OCI-LY1 (cell line): ENCODE results near the gene OR5AL1.

Experiments used
- H2AFZ ChIP-seq: fragments of 200-600 bp; sonication (generic), shearing (Covaris generic); 2 replicates; pipeline ENCODE4 v1.6.0; 2014; ENCODE audit warnings: antibody characterized with exemption, mild to moderate bottlenecking, low read length
- H3F3A ChIP-seq: fragments of 200-600 bp; sonication (generic), shearing (Covaris generic); 2 replicates; pipeline ENCODE4 v1.6.0; 2014; ENCODE audit warnings: mild to moderate bottlenecking, antibody characterized with exemption, low read length, moderate library complexity; ENCODE audit not compliant: insufficient read depth
- H3K27ac ChIP-seq: fragments of 200-600 bp; sonication (generic); 2 replicates; pipeline ENCODE4 v1.5.1; 2014; ENCODE audit warnings: low read length, mixed run types, mild to moderate bottlenecking, low read depth; ENCODE audit not compliant: poor library complexity, severe bottlenecking
- H3K27me3 ChIP-seq: fragments of 200-600 bp; sonication (generic); 2 replicates; pipeline ENCODE4 v1.6.0; 2014; ENCODE audit warnings: antibody characterized with exemption, mild to moderate bottlenecking, low read length, moderate library complexity; ENCODE audit not compliant: insufficient read depth
- H3K36me3 ChIP-seq: fragments of 200-600 bp; sonication (generic); 2 replicates; pipeline ENCODE4 v1.6.1; 2014; ENCODE audit warnings: mild to moderate bottlenecking, antibody characterized with exemption, low read length, moderate library complexity, mixed read lengths; ENCODE audit not compliant: insufficient read depth
- H3K4me1 ChIP-seq: fragments of 200-600 bp; sonication (generic); 2 replicates; pipeline ENCODE4 v1.5.1; 2014; ENCODE audit warnings: mild to moderate bottlenecking, low read length, moderate library complexity; ENCODE audit not compliant: insufficient read depth, severe bottlenecking
- H3K4me2 ChIP-seq: fragments of 200-600 bp; sonication (generic), shearing (Covaris generic); 2 replicates; pipeline ENCODE4 v1.6.1; 2014; ENCODE audit warnings: low read length
- H3K4me3 ChIP-seq: fragments of 200-600 bp; sonication (generic); 2 replicates; pipeline ENCODE4 v1.5.1; 2014; ENCODE audit warnings: low read length, low read depth, mild to moderate bottlenecking, mixed read lengths; ENCODE audit not compliant: poor library complexity, severe bottlenecking
- H3K79me2 ChIP-seq: fragments of 200-600 bp; shearing (Covaris generic); 2 replicates; pipeline ENCODE4 v1.6.1; 2016; ENCODE audit warnings: mixed run types, low read length, mixed read lengths; ENCODE audit not compliant: insufficient read depth
- H3K9ac ChIP-seq: fragments of 200-600 bp; sonication (generic), shearing (Covaris generic); 2 replicates; pipeline ENCODE4 v1.6.1; 2014; ENCODE audit warnings: mild to moderate bottlenecking, low read length, mixed read lengths
- H3K9me2 ChIP-seq: fragments of 200-600 bp; sonication (generic), shearing (Covaris generic); 2 replicates; pipeline ENCODE4 v1.6.1; 2014; ENCODE audit warnings: low read depth, mild to moderate bottlenecking, low read length, mixed read lengths
- H3K9me3 ChIP-seq: fragments of 200-600 bp; shearing (Covaris generic); 2 replicates; pipeline ENCODE4 v1.6.1; 2014; ENCODE audit warnings: low read length, mixed read lengths
- H4K20me1 ChIP-seq: fragments of 200-600 bp; sonication (generic), shearing (Covaris generic); 2 replicates; pipeline ENCODE4 v1.6.0; 2016; ENCODE audit warnings: mild to moderate bottlenecking, low read length; ENCODE audit not compliant: insufficient read depth
- EZH2 ChIP-seq: fragments of 200-600 bp; sonication (generic), shearing (Covaris generic); IDR thresholded peaks from 2 replicates; pipeline ENCODE4 v1.8.0; 2017; ENCODE audit warnings: borderline replicate concordance, mixed run types, mild to moderate bottlenecking, antibody characterized with exemption, low read length, moderate library complexity, mixed read lengths
- TF ChIP-seq, protein P1 (sequence below): fragments of 200-600 bp; sonication (generic), shearing (Covaris generic); IDR thresholded peaks from 2 replicates; pipeline ENCODE4 v1.5.1; 2017; ENCODE audit warnings: mild to moderate bottlenecking, antibody characterized with exemption, low read length, moderate library complexity, mixed read lengths

The OR5AL1 gene

DNA sequence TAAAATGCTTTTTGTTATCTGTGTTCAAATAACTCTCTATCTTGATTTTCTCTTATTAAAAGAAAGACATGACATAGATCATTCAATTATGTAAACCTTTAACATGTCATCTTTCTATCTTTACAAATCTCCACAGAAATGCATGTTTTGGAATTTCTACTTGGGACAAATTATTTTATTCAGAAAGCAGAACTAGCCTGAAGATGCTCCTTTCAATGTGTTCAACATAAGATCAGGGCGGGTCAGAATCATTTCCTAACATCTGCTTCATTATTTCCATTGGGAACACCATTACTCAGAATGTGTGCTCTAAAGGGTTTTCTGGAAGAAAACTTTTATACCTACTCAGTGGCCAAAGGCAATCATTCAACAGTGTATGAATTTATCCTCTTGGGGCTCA, at the start of gene OR5AL1:
OR5AL1 (plus strand) TSS at position 301 of the 400 bp plus-strand sequence.
- TF ChIP-seq, protein P1, sequence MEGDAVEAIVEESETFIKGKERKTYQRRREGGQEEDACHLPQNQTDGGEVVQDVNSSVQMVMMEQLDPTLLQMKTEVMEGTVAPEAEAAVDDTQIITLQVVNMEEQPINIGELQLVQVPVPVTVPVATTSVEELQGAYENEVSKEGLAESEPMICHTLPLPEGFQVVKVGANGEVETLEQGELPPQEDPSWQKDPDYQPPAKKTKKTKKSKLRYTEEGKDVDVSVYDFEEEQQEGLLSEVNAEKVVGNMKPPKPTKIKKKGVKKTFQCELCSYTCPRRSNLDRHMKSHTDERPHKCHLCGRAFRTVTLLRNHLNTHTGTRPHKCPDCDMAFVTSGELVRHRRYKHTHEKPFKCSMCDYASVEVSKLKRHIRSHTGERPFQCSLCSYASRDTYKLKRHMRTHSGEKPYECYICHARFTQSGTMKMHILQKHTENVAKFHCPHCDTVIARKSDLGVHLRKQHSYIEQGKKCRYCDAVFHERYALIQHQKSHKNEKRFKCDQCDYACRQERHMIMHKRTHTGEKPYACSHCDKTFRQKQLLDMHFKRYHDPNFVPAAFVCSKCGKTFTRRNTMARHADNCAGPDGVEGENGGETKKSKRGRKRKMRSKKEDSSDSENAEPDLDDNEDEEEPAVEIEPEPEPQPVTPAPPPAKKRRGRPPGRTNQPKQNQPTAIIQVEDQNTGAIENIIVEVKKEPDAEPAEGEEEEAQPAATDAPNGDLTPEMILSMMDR = no peak
- TF ChIP-seq EZH2 = no peak

DNA sequence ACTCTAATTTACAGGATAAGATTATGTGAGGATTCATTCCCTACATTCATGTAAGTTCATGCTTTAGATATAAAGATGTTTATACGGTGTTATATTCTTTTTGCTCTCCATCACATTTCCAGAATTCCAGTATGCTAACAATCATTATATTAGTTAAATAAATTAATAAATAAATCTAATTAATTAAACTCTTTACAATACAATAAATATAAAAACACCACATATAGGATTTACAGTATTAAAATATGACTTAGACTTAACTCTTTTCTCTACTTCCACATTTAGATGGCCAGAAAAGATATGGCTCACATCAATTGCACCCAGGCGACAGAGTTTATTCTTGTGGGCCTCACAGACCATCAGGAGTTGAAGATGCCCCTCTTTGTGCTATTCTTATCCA, 37.2 kb upstream of the OR5AL1 start, which contains the start of gene OR8U1:
OR8U1 (plus strand) TSS at position 301 of the 400 bp plus-strand sequence; CDS start at position 301, 0 bp downstream.
- Histone ChIP-seq H3K9me3 (no peaks in the 10 kb centered on the region), H3K27ac (no peak within 1 kb of the TSS), H2AFZ (no peak within 1 kb of the TSS), H3F3A (no peaks in the 10 kb centered on the region), H3K36me3 (no peaks in the 10 kb centered on the region), H3K27me3 (no peaks in the 10 kb centered on the region), H3K4me3 (no peak within 1 kb of the TSS), H3K4me1 (no peaks in the 10 kb centered on the region), H3K9ac (no peak within 1 kb of the TSS), H4K20me1 (no peaks in the 10 kb centered on the region), H3K9me2 (no peaks in the 10 kb centered on the region), H3K79me2 (no peaks in the 10 kb centered on the region), H3K4me2 (no peak within 1 kb of the TSS)
- TF ChIP-seq, protein P1 = no peak
- TF ChIP-seq EZH2 = no peak

More for the DNA sequence above, at the start of gene OR5AL1:
- Histone ChIP-seq H3K9me2 (no peaks in the 10 kb centered on the region), H3K79me2 (no peaks in the 10 kb centered on the region), H2AFZ (no peak within 1 kb of the TSS), H3F3A (no peaks in the 10 kb centered on the region), H3K4me2 (no peak within 1 kb of the TSS), H3K4me1 (no peaks in the 10 kb centered on the region), H3K27ac (no peak within 1 kb of the TSS), H4K20me1 (no peaks in the 10 kb centered on the region), H3K9ac (no peak within 1 kb of the TSS), H3K27me3 (no peaks in the 10 kb centered on the region), H3K36me3 (no peaks in the 10 kb centered on the region), H3K9me3 (no peaks in the 10 kb centered on the region), H3K4me3 (no peak within 1 kb of the TSS)

DNA sequence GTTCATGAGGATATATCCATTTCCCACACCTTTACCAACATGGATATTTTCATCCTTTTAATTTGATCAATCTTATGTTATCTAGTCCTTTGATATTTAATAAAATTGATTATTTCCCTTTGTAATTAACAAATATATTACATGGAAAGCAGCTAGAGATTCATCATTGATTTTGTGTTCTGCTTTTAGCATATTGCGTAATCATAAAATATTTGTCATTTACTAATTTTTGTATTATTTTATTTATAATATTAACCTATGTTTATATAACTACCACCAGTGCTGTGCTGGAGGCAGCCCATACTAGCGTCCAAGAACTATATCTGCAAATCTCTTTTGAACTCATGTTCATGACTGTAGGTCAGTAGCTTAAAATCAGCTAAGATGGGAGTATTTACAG, 32.4 kb upstream of the OR5AL1 start:
- H3K4me3 ChIP-seq = no peak overlapping the region
- no peaks in the 10 kb centered on the region for H3K36me3 ChIP-seq
- no peaks in the 10 kb centered on the region for H4K20me1 ChIP-seq
- H3K9me2 ChIP-seq = no peaks in the 10 kb centered on the region
- H3K9me3 ChIP-seq = no peaks in the 10 kb centered on the region
- TF ChIP-seq, protein P1 = no peak
- no peak for TF ChIP-seq EZH2
- no peak overlapping the region for H2AFZ ChIP-seq
- H3K27ac ChIP-seq = no peak overlapping the region
- no peaks in the 10 kb centered on the region for H3K27me3 ChIP-seq
- H3K9ac ChIP-seq = no peak overlapping the region
- H3K4me1 ChIP-seq = no peaks in the 10 kb centered on the region
- no peaks in the 10 kb centered on the region for H3F3A ChIP-seq
- H3K79me2 ChIP-seq = no peaks in the 10 kb centered on the region
- no peak overlapping the region for H3K4me2 ChIP-seq
